Vagina (tissue), 2 donors: ENCODE measurements around the gene JPH2.

ENCODE experiments used
- CTCF ChIP-seq, 3 experiments: fragments of 450-650 bp in 2 of 3; fragments of 200-600 bp in 1 of 3; sonication (generic) in 1 of 3; IDR thresholded peaks; one replicate each; pipeline ENCODE4 v1.5.1; 2017 to 2019; ENCODE audit warnings: antibody characterized with exemption in 3 of 3, mild to moderate bottlenecking in 2 of 3, moderate library complexity in 2 of 3
- POLR2A ChIP-seq, 2 donors: fragments of 450-650 bp; IDR thresholded peaks; one replicate each; pipeline ENCODE4 v1.6.1; 2017; ENCODE audit warnings: antibody characterized with exemption in 2 of 2, mild to moderate bottlenecking in 2 of 2, moderate library complexity in 2 of 2
- POLR2AphosphoS5 ChIP-seq, 2 donors: sonication (generic); formaldehyde crosslinking; IDR thresholded peaks; one replicate each; pipeline ENCODE4 v1.9.0; 2017; ENCODE audit warnings: antibody characterized with exemption in 2 of 2, mild to moderate bottlenecking in 2 of 2, low read depth in 1 of 2; ENCODE audit not compliant: insufficient read depth in 1 of 2

GRCh38 chr20:44136579-44137265 is 50.3 kb downstream of the JPH2 start:
- TF ChIP-seq CTCF (IDR thresholded peaks at IDR 0.05) (no peak), POLR2AphosphoS5 (IDR thresholded peaks at IDR 0.05; ENCODE audit: insufficient read depth in 1 of 2, low read depth in 1 of 2) (no peak), POLR2A (IDR thresholded peaks at IDR 0.05) (no peak)
